HG03354 (cell line): ENCODE data around the gene INSC.

Experiments used
- ATAC-seq: cut with Tn5 transposase; IDR thresholded peaks from one replicate; pipeline ENCODE4 v1.9.1; 2021; ENCODE audit warnings: mild to moderate bottlenecking; ENCODE audit not compliant: unreplicated experiment, poor library complexity, severe bottlenecking

Gene INSC

GRCh38 chr11:15248749-15249148 lies 134.0 kb downstream of the INSC start:
- no peak for ATAC-seq

- ATAC-seq: peak; percentile 98
Measured at GRCh38 chr11:15258433-15259165, 143.9 kb downstream of the INSC start.

DNA sequence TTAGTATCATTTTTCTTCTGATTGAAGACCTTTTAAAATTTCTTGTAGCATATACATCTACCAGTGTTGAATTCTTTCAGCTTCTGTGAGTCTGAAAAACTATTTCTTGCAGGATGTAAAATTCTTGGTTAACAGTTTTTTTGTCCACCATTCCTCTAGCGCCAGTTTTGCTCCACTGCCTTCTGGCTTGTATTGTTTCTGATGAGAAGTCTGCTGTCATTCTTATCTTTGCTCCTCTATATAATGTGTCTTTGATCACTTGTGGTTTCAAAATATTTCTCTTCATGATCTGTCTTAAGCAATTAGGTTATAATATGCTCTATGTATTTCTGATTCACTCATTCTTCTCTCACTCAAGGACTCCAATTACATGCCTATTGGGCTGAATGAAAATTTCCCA lies 152.3 kb downstream of the INSC start:
- ATAC-seq: no peak

- ATAC-seq: no peak
Measured at GRCh38 chr11:15268598-15268997, 153.9 kb downstream of the INSC start.

DNA sequence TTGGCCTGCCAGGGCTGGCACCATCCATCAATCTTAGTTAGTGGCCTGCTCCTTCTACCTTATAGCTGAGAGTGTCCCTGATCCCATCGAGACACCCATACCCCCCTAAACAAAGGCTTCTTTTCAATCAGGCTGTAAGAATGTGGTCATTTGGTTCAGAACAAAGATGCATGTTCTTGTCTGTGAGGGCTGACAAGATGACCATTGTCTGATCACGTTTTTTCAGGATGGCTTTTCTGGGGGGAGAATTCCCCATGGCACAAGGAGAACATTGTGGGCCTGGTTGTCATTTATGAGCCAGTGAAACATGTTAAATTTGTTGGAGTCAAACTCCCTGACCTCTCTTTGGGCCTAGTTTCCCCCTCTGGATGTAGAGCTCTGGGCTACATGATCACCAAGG lies 160.4 kb downstream of the INSC start:
- ATAC-seq: no peak

DNA sequence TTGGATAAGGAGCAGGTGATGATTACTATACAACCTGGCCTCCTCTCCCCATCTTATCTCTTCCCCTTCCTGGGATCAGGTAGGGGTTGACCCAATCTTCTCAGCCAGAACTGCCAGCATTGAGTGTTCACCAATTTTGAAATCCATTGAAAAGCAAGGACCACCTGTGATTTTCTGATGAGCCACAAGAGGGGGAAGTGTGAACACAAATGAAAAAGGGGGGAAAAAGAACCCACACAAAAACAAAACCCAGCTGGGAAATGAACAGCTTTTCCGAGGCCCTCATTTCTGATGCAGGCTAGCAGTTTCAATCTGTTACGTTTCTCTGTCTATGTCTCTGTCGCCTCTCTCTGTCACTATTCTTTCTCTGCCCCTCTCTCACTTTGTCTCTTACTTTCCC lies 161.9 kb downstream of the INSC start:
- no peak for ATAC-seq

DNA sequence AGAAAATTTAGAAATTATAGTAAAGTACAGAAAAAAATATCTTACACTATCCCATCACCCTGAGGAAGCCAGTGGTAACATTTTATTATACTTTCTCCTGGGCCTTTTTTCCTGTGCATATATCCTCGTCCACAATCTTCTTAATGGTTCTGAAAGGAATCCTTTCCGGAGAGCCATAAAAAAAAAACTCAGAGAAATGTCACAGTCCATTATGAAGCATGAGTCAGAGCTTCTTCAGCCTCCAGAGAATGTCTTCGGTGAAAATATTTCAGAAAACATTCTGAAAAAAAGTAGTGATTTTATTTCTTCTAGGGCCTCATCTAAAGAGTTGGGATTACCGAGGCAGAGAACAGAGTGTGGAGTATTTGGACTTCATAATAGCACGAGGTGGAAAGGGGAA lies 163.4 kb downstream of the INSC start:
- no peak for ATAC-seq

DNA sequence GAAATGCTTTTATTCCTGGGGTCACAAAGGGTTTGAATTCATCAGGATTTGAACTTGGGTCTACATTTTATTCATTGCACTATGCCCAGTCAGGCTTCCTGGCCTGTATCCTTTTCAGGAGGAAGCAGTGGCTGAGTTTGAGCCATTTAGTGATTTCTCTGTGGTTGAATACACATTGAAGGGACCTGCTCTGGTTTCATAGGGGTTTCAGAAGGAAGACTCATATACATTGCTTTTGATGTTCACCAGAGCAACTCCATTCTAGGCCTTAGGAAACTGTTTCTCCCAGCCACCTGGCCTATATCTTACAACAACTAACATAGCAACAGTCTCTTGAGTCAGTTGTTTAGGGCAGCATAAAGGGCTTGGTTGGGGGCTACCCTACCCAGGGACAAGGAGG lies 165.7 kb downstream of the INSC start:
- peak; percentile 58 for ATAC-seq

DNA sequence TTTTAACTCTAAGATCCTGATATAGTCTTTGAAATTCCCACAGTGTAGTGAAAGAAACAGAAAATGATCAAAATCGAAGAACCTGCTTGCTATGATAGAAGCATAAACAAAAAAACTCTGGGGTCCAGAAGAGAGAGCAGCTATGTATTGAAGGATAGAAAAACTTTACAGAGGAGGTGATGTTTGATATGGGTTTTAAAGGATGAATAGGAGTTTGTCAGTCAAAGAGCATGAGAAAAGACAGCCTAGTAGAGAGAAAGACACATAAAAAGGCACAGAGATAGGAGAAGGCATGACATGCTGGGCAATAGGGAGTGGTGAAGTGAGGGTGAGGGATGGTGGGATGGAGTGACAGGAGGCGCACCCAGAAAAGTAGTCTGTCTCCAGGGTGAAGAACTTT lies 168.0 kb downstream of the INSC start:
- ATAC-seq: no peak

DNA sequence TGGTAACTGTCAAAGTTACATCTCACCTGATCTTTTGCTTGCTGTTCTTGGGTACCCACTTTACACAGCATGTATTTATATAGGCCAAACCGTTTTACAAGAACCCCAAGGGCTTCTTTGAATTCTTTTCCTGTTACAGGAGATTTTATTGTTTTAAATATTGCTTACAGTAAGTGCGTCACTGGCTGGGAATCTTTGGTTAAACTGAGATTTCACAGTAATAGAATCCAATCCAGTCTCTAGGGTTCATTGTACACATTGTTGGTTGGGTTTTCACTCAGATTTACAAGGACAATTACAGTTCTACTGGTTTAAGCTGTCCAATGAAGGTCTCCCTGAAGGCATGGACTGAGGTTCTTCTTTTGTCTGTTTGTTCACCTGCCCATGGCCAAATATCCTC lies 171.7 kb downstream of the INSC start:
- no peak for ATAC-seq

DNA sequence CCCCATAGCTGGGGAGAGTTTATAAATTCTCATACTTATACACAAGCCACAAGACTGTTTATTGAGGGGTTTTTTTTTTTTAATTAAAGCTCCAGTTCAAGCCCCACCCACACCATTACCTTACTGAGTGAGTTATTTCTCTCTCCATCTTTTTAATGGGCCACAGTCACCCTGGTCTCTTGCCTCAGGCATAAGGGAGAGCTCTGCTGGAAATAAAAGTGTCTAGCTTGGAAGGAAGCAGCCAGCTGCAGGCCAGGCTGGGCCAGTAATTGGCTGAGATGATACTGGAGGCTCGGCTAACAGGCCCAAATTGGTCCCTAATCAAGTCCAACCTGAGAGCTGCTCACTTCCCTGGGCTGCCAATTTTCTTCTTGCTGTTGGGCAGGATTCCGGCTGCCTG lies 174.1 kb downstream of the INSC start:
- no peak for ATAC-seq

GRCh38 chr11:15289723-15290122 lies 175.0 kb downstream of the INSC start:
- ATAC-seq: no peak

DNA sequence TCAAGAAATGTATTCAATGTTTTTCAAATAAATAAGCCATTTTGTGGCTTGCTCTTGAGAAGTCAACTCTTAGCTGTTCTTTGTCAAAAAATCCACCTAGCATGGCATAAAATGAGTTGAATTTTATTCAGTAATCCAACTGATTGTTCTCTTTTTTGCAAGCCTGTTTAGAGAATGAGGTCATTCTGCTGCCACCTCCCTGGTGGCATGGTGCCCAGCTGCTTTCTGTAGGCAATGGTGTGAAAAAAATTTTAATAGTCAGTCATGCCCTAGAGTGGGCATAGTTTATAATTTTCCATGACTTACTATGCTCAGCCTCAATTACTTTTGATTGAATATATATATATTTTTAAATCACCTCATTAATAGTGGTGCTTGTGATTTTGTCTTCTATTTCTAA lies 177.2 kb downstream of the INSC start:
- ATAC-seq: no peak

GRCh38 chr11:15293975-15294620 lies 179.4 kb downstream of the INSC start:
- ATAC-seq: no peak

DNA sequence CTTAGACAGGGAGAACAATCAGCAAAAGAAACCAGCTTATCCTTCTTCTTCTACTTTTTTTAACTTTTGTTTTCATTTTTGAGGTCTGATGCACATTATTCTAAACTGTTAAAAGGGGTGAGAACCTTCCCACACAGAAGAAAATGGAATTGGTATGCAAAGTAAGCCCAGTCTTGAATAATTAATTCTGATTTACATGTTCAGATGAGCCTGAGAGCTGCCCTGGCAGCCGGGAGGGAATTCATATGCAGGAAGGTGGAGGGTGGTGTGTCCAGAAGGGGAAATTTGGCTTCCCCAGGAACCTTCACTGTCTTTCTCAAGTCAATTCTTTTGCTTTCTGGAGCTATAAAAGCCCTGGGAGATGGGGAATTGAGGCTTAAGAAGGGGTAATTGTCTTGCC lies 181.0 kb downstream of the INSC start:
- ATAC-seq: no peak
